HG02588 (cell line): Measurements from ENCODE around the gene ST7L.

Experiments used
- ATAC-seq: cut with Tn5 transposase; IDR thresholded peaks from one replicate; pipeline ENCODE4 v1.9.1; 2021; ENCODE audit warnings: mild to moderate bottlenecking, moderate library complexity; ENCODE audit not compliant: unreplicated experiment

The ST7L gene

DNA sequence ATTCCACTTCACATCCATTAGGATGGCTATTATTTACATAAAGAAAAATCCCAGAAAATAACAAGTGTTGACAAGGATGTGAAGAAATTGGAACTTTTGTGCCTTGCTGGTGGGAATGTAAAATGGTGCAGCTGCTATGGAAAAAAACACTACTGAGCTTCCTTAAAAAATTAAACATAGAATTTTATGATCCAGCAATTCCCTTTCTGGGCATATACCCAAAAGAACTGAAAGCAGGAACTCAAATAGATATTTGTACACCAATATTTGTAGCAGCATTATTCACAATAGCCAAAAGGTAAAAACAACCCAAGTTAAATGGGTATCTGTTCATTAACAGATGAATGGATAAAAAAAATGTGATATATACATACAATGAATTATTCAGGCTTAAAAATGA lies 64.5 kb downstream of the ST7L start:
- ATAC-seq = no peak

GRCh38 chr1:112549590-112549989 lies 69.4 kb downstream of the ST7L start:
- ATAC-seq = no peak

DNA sequence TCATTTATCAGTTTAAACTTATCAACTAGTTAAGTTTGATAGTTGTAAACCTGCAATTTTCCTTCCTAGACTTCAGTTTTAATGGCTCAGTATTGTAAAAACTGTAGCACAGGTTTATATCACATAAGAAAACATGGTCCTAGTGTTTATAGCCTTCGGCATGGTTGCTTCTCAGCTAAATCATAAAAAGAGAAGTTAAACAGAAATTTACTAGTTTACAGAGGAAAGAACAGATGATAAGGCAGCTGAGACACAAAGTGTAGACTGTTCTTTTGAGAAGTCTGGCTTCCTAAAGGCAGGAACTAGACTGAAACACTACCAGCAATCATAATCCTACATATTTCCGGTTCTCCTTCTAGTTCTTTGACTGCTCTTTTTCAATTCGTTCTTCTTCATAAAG lies 70.4 kb downstream of the ST7L start:
- ATAC-seq = no peak

- no peak for ATAC-seq
Observed at GRCh38 chr1:112546076-112546475, 72.9 kb downstream of the ST7L start.

- no peak for ATAC-seq
Observed at GRCh38 chr1:112544751-112545150, 74.2 kb downstream of the ST7L start.

- no peak for ATAC-seq
Observed at GRCh38 chr1:112544011-112544688, 74.8 kb downstream of the ST7L start.

DNA sequence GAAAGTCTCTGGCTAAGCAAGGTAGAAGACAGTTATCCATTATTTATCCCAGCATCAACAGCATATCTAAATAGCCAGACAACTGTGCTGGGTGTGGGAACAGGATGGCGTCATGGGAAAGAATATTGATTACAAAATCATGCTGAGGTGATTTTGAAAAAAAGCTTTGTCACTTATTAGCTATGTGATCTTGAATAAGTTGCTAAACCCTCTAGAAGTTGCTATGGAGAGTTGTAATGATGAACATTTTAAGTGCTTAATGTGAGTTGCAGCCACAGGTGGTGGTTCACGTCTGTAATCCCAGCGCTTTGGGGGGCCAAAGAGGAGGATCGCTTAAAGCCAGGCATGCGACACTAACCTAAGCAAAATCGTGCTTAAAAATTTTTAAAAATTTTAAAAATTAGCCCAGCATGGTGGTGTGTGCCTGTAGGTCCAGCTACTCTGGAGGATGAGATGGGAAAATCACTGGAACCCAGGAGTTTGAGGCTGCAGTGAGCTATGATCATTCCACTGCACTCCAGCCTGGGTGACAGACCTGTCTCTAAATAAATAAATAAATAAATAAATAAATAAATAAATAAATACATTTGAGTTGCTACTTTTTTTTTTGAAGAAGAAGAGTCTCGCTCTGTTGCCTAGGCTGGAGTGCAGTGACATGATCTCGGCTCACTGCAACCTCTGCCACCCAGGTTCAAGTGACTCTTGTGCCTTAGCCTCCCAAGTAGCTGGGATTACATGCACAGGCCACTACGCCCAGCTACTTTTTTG lies 76.6 kb downstream of the ST7L start:
- ATAC-seq = no peak

- ATAC-seq = no peak
Observed at GRCh38 chr1:112541299-112541698, 77.6 kb downstream of the ST7L start.

- no peak for ATAC-seq
Observed at GRCh38 chr1:112540226-112540794, 78.6 kb downstream of the ST7L start.

DNA sequence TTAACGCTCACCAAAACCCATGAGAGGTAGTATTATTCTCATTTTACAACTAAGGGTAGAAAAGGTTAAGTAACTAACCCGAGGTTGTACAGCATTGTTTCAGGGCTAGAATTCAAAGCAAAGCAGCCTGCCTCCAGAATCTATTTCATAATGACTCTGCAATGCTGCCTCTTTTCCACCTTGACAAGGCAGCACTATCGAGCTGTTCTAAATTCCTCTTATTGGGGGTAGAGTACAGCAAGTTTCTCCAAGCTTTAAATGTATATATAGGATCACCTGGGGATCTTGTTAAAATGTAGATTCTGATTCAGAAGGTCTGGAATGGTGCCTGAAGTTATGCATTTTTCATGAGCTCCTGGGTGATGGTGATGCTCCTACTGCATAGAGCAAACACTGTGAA lies 80.1 kb downstream of the ST7L start:
- ATAC-seq = no peak

GRCh38 chr1:112537456-112537855 lies 81.5 kb downstream of the ST7L start:
- ATAC-seq = no peak

DNA sequence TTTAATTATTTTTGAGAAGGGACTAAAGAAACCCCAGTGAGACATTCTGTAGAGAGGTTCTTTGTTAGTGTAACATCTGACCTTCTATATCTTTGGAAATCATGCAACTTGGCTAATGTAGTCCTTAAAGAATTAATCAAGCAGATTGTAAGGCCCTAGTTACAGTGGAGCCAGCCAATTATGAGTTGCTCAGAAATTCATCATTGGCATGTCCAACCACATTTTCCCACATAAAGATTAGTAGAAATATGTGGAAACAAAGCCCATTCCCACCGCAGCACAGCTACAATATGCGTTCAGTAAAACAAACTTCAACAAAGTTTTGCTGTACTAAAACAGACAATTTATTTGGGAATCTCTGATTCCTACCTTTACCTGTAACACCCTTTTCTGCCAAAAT lies 82.4 kb downstream of the ST7L start:
- ATAC-seq = no peak

- ATAC-seq = no peak
Observed at GRCh38 chr1:112533029-112533428, 85.9 kb downstream of the ST7L start.

DNA sequence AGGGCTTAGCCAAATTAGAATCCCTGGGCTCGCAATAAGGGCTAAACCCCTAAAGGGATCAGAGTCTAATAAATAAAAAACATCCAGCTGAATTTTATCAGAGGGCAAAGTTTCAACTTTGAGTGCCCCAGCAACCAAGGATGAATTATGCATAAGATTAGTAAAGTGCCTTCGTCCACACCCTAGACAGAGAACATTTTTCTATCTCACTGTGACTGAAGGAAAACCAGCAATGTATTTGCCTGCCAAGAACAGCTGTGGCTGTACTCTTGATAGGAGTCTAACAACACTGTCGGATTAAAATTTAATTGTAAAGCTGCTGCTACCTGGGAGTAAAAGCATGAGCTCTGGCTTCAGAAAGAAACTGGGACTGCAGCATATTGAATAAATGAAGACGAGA lies 86.9 kb downstream of the ST7L start:
- no peak for ATAC-seq

GRCh38 chr1:112530832-112531231 lies 88.1 kb downstream of the ST7L start:
- ATAC-seq = no peak

DNA sequence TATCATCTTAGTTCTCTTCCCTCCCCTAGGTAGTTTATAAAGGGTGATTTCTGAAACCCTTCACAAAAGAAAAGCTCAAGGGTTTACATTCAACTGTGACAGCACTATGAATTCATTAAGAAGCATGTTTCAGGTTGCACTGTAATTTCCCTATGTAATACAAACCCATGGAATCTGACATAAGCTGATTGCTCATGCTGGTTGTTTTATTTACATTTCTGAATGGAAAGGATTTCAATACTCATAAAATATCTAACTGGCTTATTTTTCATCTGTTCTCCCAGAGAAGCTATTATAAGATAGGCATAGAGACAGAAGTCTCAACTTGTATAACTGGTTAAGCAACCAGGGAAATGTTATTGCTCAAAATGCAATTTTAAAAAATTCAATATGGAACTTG lies 89.6 kb downstream of the ST7L start:
- no peak for ATAC-seq

- ATAC-seq = no peak
Observed at GRCh38 chr1:112528076-112528475, 90.9 kb downstream of the ST7L start.

DNA sequence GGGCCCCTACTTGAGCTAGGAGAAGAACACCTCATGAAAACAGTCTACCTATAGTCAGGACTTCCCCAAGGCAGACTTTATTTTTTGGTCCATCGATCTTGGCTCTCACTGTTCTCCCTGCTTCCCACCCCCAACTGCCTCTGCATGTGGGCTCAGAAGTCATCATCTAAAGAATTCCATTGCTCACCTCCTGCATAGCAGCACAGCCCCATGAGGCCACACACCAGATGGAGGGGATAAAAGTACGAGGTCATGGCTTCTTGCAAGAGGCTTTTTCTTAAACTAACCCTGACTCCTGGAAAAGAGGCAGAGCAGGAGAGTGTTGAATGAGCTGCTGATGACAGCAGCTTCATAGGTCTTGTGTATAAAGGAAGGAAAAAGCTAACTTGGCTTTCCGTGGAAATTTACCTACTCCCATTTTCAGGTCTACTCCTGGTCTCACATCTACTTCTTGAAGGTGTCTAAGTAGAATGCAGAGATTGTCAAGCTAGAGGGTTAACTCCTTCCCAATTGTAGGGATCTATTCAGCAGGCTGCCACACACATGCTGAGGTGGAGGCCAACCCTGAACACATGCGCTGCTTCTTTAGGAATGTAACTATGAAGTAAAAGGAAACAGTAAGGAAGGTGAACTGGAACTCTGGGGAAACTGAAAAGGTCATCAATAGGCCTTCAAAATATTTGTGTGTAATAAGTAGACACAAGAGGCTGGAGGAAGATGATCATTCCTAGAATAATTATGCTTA lies 91.5 kb downstream of the ST7L start:
- no peak for ATAC-seq

DNA sequence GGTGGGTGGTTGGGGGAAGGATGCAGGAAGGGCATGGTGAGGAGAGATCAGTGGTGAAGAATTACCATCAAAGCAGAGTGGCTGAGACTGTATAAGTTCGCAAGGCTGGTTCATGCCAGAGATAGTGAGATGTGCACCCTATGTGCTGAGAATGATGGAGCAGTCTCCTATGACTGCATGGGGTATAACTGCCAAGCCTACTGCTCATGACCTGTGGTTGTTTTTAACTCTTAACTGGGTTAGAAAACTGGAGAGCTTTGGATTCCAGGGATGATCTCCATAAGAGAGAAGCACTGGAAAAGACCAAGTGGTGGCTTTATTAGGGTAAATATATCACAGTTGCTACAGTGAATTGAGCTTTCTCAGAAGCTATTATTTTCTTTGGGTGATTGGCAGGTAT lies 94.0 kb downstream of the ST7L start:
- no peak for ATAC-seq

- no peak for ATAC-seq
Observed at GRCh38 chr1:112524251-112524650, 94.7 kb downstream of the ST7L start.

GRCh38 chr1:112522621-112523020 lies 96.3 kb downstream of the ST7L start:
- ATAC-seq = no peak

GRCh38 chr1:112520166-112520565 lies 98.8 kb downstream of the ST7L start:
- no peak for ATAC-seq
